Astrocyte (in vitro differentiated cells and primary cell): ENCODE measurements around the gene TEDDM1. TPM values are rescaled to one million over a fixed set of nuclear protein-coding genes. Genes with fewer than 3 reads are reported as not detected.

Experiments
- DNase-seq: peaks from one replicate; pipeline ENCODE4 v3.0.0-alpha.2; 2010; ENCODE audit warnings: low read depth
- FAIRE-seq: peaks from 2 replicates; lab custom pipeline; 2011; peaks lifted over from hg19 to GRCh38; lab: Jason Lieb, UNC
- H2AFZ ChIP-seq: 2 replicates; pipeline ENCODE4 v1.6.0; 2012; ENCODE audit warnings: low read depth, low read length, inconsistent platforms
- H3K27ac ChIP-seq: 2 replicates; pipeline ENCODE4 v1.5.1; 2011; ENCODE audit warnings: low read depth, low read length, inconsistent platforms
- H3K27me3 ChIP-seq: 2 replicates; pipeline ENCODE4 v1.6.0; 2011; ENCODE audit warnings: low read length, inconsistent platforms; ENCODE audit not compliant: insufficient read depth
- H3K36me3 ChIP-seq: 2 replicates; pipeline ENCODE4 v1.5.1; 2011; ENCODE audit warnings: low read length, inconsistent platforms; ENCODE audit not compliant: insufficient read depth
- H3K4me1 ChIP-seq: 2 replicates; pipeline ENCODE4 v1.5.1; 2011; ENCODE audit warnings: low read length, inconsistent platforms; ENCODE audit not compliant: insufficient read depth
- H3K4me2 ChIP-seq: 2 replicates; pipeline ENCODE4 v1.6.0; 2012; ENCODE audit warnings: low read length, inconsistent platforms
- H3K4me3 ChIP-seq: 2 replicates; pipeline ENCODE4 v1.5.1; 2011; ENCODE audit warnings: low read depth, mild to moderate bottlenecking, low read length, inconsistent platforms; ENCODE audit not compliant: insufficient read depth
- H3K79me2 ChIP-seq: 2 replicates; pipeline ENCODE4 v1.6.0; 2012; ENCODE audit warnings: mild to moderate bottlenecking, low read length, inconsistent platforms; ENCODE audit not compliant: insufficient read depth
- H3K9ac ChIP-seq: 2 replicates; pipeline ENCODE4 v1.6.0; 2012; ENCODE audit warnings: mild to moderate bottlenecking, low read length, inconsistent platforms
- H3K9me3 ChIP-seq: 2 replicates; pipeline ENCODE4 v1.5.1; 2012; ENCODE audit warnings: low read depth, mild to moderate bottlenecking, low read length, inconsistent platforms; ENCODE audit not compliant: insufficient read depth
- H4K20me1 ChIP-seq: 2 replicates; pipeline ENCODE4 v1.6.0; 2012; ENCODE audit warnings: low read length, inconsistent platforms; ENCODE audit not compliant: insufficient read depth
- H3K27ac Mint-ChIP-seq: one replicate; pipeline ENCODE4 v1.8.0; 2021; ENCODE audit warnings: mild to moderate bottlenecking, mixed read lengths; ENCODE audit not compliant: unreplicated experiment
- H3K27me3 Mint-ChIP-seq: one replicate; pipeline ENCODE4 v1.8.0; 2021; ENCODE audit warnings: low read depth, mixed read lengths; ENCODE audit not compliant: unreplicated experiment
- H3K36me3 Mint-ChIP-seq: one replicate; pipeline ENCODE4 v1.8.0; 2021; ENCODE audit warnings: low read depth, mixed read lengths; ENCODE audit not compliant: unreplicated experiment
- H3K4me1 Mint-ChIP-seq: one replicate; pipeline ENCODE4 v1.8.0; 2021; ENCODE audit warnings: low read depth, mixed read lengths; ENCODE audit not compliant: unreplicated experiment
- H3K4me3 Mint-ChIP-seq: one replicate; pipeline ENCODE4 v1.8.0; 2021; ENCODE audit warnings: mild to moderate bottlenecking, moderate library complexity, mixed read lengths; ENCODE audit not compliant: unreplicated experiment
- H3K9me3 Mint-ChIP-seq: one replicate; pipeline ENCODE4 v1.8.0; 2021; ENCODE audit warnings: mild to moderate bottlenecking, mixed read lengths; ENCODE audit not compliant: unreplicated experiment
- CTCF ChIP-seq: IDR thresholded peaks from 2 replicates; pipeline ENCODE4 v1.5.1; 2011; ENCODE audit warnings: low read depth, mild to moderate bottlenecking, inconsistent platforms, low read length, moderate library complexity; ENCODE audit not compliant: insufficient read depth
- EZH2 ChIP-seq: IDR thresholded peaks from 2 replicates; pipeline ENCODE4 v1.6.1; 2012; ENCODE audit warnings: mild to moderate bottlenecking, low read length, inconsistent platforms; ENCODE audit not compliant: insufficient read depth
- total RNA-seq: library from RNA; stranded (reverse); gene quantifications from 2 replicates; pipeline ENCODE4 v1.2.1, GENCODE V29; 2021

Gene TEDDM1
- total RNA-seq, 1 donor from 2014 or later = not detected

- TF ChIP-seq CTCF (no peak), EZH2 (no peak)
- no peak overlapping the region for H3K4me3 ChIP-seq
- Mint-ChIP-seq H3K9me3 (no peaks in the 10 kb centered on the region), H3K27me3 (no peaks in the 10 kb centered on the region), H3K36me3 (no peaks in the 10 kb centered on the region), H3K4me3 (no peak overlapping the region), H3K27ac (no peak overlapping the region), H3K4me1 (peaks cover 2% of the 10 kb centered on the region)
- H3K27ac ChIP-seq = no peak overlapping the region
- FAIRE-seq = no peak
- no peaks in the 10 kb centered on the region for H3K9me3 ChIP-seq
- no peaks in the 10 kb centered on the region for H4K20me1 ChIP-seq
- H3K27me3 ChIP-seq = no peaks in the 10 kb centered on the region
- no peak for DNase-seq
- no peaks in the 10 kb centered on the region for H3K36me3 ChIP-seq
- H3K4me1 ChIP-seq = no peaks in the 10 kb centered on the region
- no peak overlapping the region for H2AFZ ChIP-seq
- H3K9ac ChIP-seq = no peak overlapping the region
- H3K4me2 ChIP-seq = no peak overlapping the region
- H3K79me2 ChIP-seq = no peaks in the 10 kb centered on the region
Observed at GRCh38 chr1:182348961-182349747, 51.3 kb downstream of the TEDDM1 start.

Other genes with a start within 250 kb of the TEDDM1 start
- 134 and 158 TPM in 2 replicates for gene GLUL, start 8.9 kb downstream of the TEDDM1 start, total RNA-seq
- not detected in 2 replicates for gene RGSL1, start 49.5 kb upstream of the TEDDM1 start, total RNA-seq
- 1.8 and 2.5 TPM in 2 replicates for gene RNASEL, start 188.6 kb upstream of the TEDDM1 start, total RNA-seq
- 4.3 and 5.7 TPM in 2 replicates for gene RGS16, start 203.7 kb upstream of the TEDDM1 start, total RNA-seq